Endodermal cell (in vitro differentiated cells): ENCODE data around the gene ARHGEF12. TPM values are rescaled to one million over a fixed set of nuclear protein-coding genes. Genes with fewer than 3 reads are reported as not detected.

Experiments
- DNase-seq: peaks from one replicate; pipeline ENCODE4 v3.0.0-alpha.2; 2017
- H3K27ac ChIP-seq: 2 replicates; pipeline ENCODE4 v1.5.1; 2013; ENCODE audit warnings: mild to moderate bottlenecking, low read depth, low read length, moderate library complexity
- H3K27me3 ChIP-seq: 2 replicates; pipeline ENCODE4 v1.6.1; 2013; ENCODE audit warnings: mild to moderate bottlenecking, low read length, moderate library complexity; ENCODE audit not compliant: insufficient read depth, control insufficient read depth, poor library complexity, severe bottlenecking
- H3K36me3 ChIP-seq: 2 replicates; pipeline ENCODE4 v1.7.0; 2013; ENCODE audit warnings: mild to moderate bottlenecking, low read length, moderate library complexity; ENCODE audit not compliant: control insufficient read depth, insufficient read depth
- H3K4me1 ChIP-seq: one replicate; pipeline ENCODE4 v1.7.0; 2013; ENCODE audit warnings: low read length; ENCODE audit not compliant: control insufficient read depth, insufficient read depth
- H3K4me3 ChIP-seq: 2 replicates; pipeline ENCODE4 v1.5.1; 2013; ENCODE audit warnings: mild to moderate bottlenecking, low read length, moderate library complexity
- H3K9ac ChIP-seq: 2 replicates; pipeline ENCODE4 v1.6.1; 2013; ENCODE audit warnings: mild to moderate bottlenecking, low read length, moderate library complexity; ENCODE audit not compliant: poor library complexity, severe bottlenecking; ENCODE audit errors: extremely low read depth
- H3K9me3 ChIP-seq: 2 replicates; pipeline ENCODE4 v1.6.1; 2013; ENCODE audit warnings: mild to moderate bottlenecking, low read length, moderate library complexity; ENCODE audit not compliant: control insufficient read depth
- H3K27ac Mint-ChIP-seq: 2 replicates; pipeline ENCODE4 v1.8.0; 2020; ENCODE audit warnings: mixed read lengths
- H3K27me3 Mint-ChIP-seq: 2 replicates; pipeline ENCODE4 v1.8.0; 2021; ENCODE audit warnings: mild to moderate bottlenecking, mixed read lengths; ENCODE audit not compliant: insufficient read depth
- H3K36me3 Mint-ChIP-seq: 2 replicates; pipeline ENCODE4 v1.8.0; 2020; ENCODE audit warnings: low read depth, mixed read lengths
- H3K4me1 Mint-ChIP-seq: 2 replicates; pipeline ENCODE4 v1.8.0; 2020; ENCODE audit warnings: mixed read lengths
- H3K4me3 Mint-ChIP-seq: 2 replicates; pipeline ENCODE4 v1.8.0; 2020; ENCODE audit warnings: mild to moderate bottlenecking, moderate library complexity, mixed read lengths
- H3K9me3 Mint-ChIP-seq: 2 replicates; pipeline ENCODE4 v1.8.0; 2020; ENCODE audit warnings: mild to moderate bottlenecking, mixed read lengths
- CTCF ChIP-seq: fragments of 200-600 bp; sonication (generic); conservative IDR thresholded peaks from 2 replicates; pipeline ENCODE4 v1.5.0; 2021; ENCODE audit warnings: antibody characterized with exemption, mild to moderate bottlenecking
- WGBS, 2 experiments: methylation state at CpG; one replicate each; pipeline versions ENCODE4 v1.1.5 to v1.1.7; 2013; ENCODE audit warnings: missing lambda C conversion rate in 2 of 2, mixed read lengths in 1 of 2; ENCODE audit not compliant: insufficient coverage in 1 of 2, insufficient read length in 1 of 2; 5-methylcytosine and 5-hydroxymethylcytosine counted together
- total RNA-seq, 2 donors: library from RNA; stranded (reverse); fragmentation: NEBNext Ultra II Directional in 1 of 2; extraction: Animal tissue kit (Norgen Biotek cat#: 25700) in 1 of 2; gene quantifications; 2 replicates in 1 of 2; 3 replicates in 1 of 2; pipeline ENCODE4 v1.2.1, GENCODE V29; 2021

Gene ARHGEF12
- total RNA-seq, 2 donors from 2014 or later: 35.3 to 38.7 TPM

GRCh38 chr11:120432056-120433018, 96.1 kb downstream of the ARHGEF12 start:
- WGBS, 2 experiments: 88 to 97% methylated on average over 1 to 4 of the region's 4 CpGs
- Histone ChIP-seq H3K27ac (no peak overlapping the region), H3K9ac (no peak overlapping the region), H3K4me3 (no peak overlapping the region), H3K9me3 (no peaks in the 10 kb centered on the region), H3K4me1 (no peaks in the 10 kb centered on the region), H3K36me3 (peaks cover 40% of the 10 kb centered on the region), H3K27me3 (no peaks in the 10 kb centered on the region)
- H3K27ac Mint-ChIP-seq: no peak overlapping the region
- no peak overlapping the region for H3K4me3 Mint-ChIP-seq
- peaks cover 36% of the 10 kb centered on the region for H3K36me3 Mint-ChIP-seq
- H3K9me3 Mint-ChIP-seq: no peaks in the 10 kb centered on the region
- TF ChIP-seq CTCF: no peak
- no peak for DNase-seq
- H3K27me3 Mint-ChIP-seq: no peaks in the 10 kb centered on the region
- no peaks in the 10 kb centered on the region for H3K4me1 Mint-ChIP-seq

GRCh38 chr11:120441592-120441991, 105.4 kb downstream of the ARHGEF12 start:
- no peak overlapping the region for H3K4me3 ChIP-seq
- H3K27me3 ChIP-seq: no peaks in the 10 kb centered on the region
- 92 to 98% methylated on average over 4 of the region's 5 CpGs for WGBS, 2 experiments
- no peaks in the 10 kb centered on the region for H3K9me3 ChIP-seq
- no peak for DNase-seq
- H3K4me1 ChIP-seq: no peaks in the 10 kb centered on the region
- H3K36me3 ChIP-seq: peaks cover 58% of the 10 kb centered on the region
- H3K27ac Mint-ChIP-seq: no peak overlapping the region
- no peak overlapping the region for H3K9ac ChIP-seq
- TF ChIP-seq CTCF: no peak
- H3K36me3 Mint-ChIP-seq: peaks cover 32% of the 10 kb centered on the region
- no peaks in the 10 kb centered on the region for H3K27me3 Mint-ChIP-seq
- no peak overlapping the region for H3K4me3 Mint-ChIP-seq
- H3K4me1 Mint-ChIP-seq: no peaks in the 10 kb centered on the region
- H3K27ac ChIP-seq: no peak overlapping the region
- H3K9me3 Mint-ChIP-seq: no peaks in the 10 kb centered on the region

- no peak for TF ChIP-seq CTCF
- WGBS, 2 experiments: 96% methylated on average over 3 of the region's 3 CpGs
- Histone ChIP-seq H3K9ac (no peak overlapping the region), H3K4me1 (no peaks in the 10 kb centered on the region), H3K27ac (no peak overlapping the region), H3K36me3 (peaks cover 62% of the 10 kb centered on the region), H3K27me3 (no peaks in the 10 kb centered on the region), H3K4me3 (no peak overlapping the region), H3K9me3 (no peaks in the 10 kb centered on the region)
- Mint-ChIP-seq H3K4me3 (no peak overlapping the region), H3K4me1 (no peaks in the 10 kb centered on the region), H3K27me3 (no peaks in the 10 kb centered on the region), H3K36me3 (peaks cover 36% of the 10 kb centered on the region), H3K27ac (no peak overlapping the region), H3K9me3 (no peaks in the 10 kb centered on the region)
- no peak for DNase-seq
Observed at GRCh38 chr11:120442031-120442430, 105.8 kb downstream of the ARHGEF12 start.
